Astrocyte (in vitro differentiated cells and primary cell): ENCODE data around the gene OGFOD3. TPM values are rescaled to one million over a fixed set of nuclear protein-coding genes. Genes with fewer than 3 reads are reported as not detected.

ENCODE experiments used
- DNase-seq: peaks from one replicate; pipeline ENCODE4 v3.0.0-alpha.2; 2010; ENCODE audit warnings: low read depth
- FAIRE-seq: peaks from 2 replicates; lab custom pipeline; 2011; peaks lifted over from hg19 to GRCh38; lab: Jason Lieb, UNC
- H2AFZ ChIP-seq: 2 replicates; pipeline ENCODE4 v1.6.0; 2012; ENCODE audit warnings: low read depth, low read length, inconsistent platforms
- H3K27ac ChIP-seq: 2 replicates; pipeline ENCODE4 v1.5.1; 2011; ENCODE audit warnings: low read depth, low read length, inconsistent platforms
- H3K27me3 ChIP-seq: 2 replicates; pipeline ENCODE4 v1.6.0; 2011; ENCODE audit warnings: low read length, inconsistent platforms; ENCODE audit not compliant: insufficient read depth
- H3K36me3 ChIP-seq: 2 replicates; pipeline ENCODE4 v1.5.1; 2011; ENCODE audit warnings: low read length, inconsistent platforms; ENCODE audit not compliant: insufficient read depth
- H3K4me1 ChIP-seq: 2 replicates; pipeline ENCODE4 v1.5.1; 2011; ENCODE audit warnings: low read length, inconsistent platforms; ENCODE audit not compliant: insufficient read depth
- H3K4me2 ChIP-seq: 2 replicates; pipeline ENCODE4 v1.6.0; 2012; ENCODE audit warnings: low read length, inconsistent platforms
- H3K4me3 ChIP-seq: 2 replicates; pipeline ENCODE4 v1.5.1; 2011; ENCODE audit warnings: low read depth, mild to moderate bottlenecking, low read length, inconsistent platforms; ENCODE audit not compliant: insufficient read depth
- H3K79me2 ChIP-seq: 2 replicates; pipeline ENCODE4 v1.6.0; 2012; ENCODE audit warnings: mild to moderate bottlenecking, low read length, inconsistent platforms; ENCODE audit not compliant: insufficient read depth
- H3K9ac ChIP-seq: 2 replicates; pipeline ENCODE4 v1.6.0; 2012; ENCODE audit warnings: mild to moderate bottlenecking, low read length, inconsistent platforms
- H3K9me3 ChIP-seq: 2 replicates; pipeline ENCODE4 v1.5.1; 2012; ENCODE audit warnings: low read depth, mild to moderate bottlenecking, low read length, inconsistent platforms; ENCODE audit not compliant: insufficient read depth
- H4K20me1 ChIP-seq: 2 replicates; pipeline ENCODE4 v1.6.0; 2012; ENCODE audit warnings: low read length, inconsistent platforms; ENCODE audit not compliant: insufficient read depth
- H3K27ac Mint-ChIP-seq: one replicate; pipeline ENCODE4 v1.8.0; 2021; ENCODE audit warnings: mild to moderate bottlenecking, mixed read lengths; ENCODE audit not compliant: unreplicated experiment
- H3K27me3 Mint-ChIP-seq: one replicate; pipeline ENCODE4 v1.8.0; 2021; ENCODE audit warnings: low read depth, mixed read lengths; ENCODE audit not compliant: unreplicated experiment
- H3K36me3 Mint-ChIP-seq: one replicate; pipeline ENCODE4 v1.8.0; 2021; ENCODE audit warnings: low read depth, mixed read lengths; ENCODE audit not compliant: unreplicated experiment
- H3K4me1 Mint-ChIP-seq: one replicate; pipeline ENCODE4 v1.8.0; 2021; ENCODE audit warnings: low read depth, mixed read lengths; ENCODE audit not compliant: unreplicated experiment
- H3K4me3 Mint-ChIP-seq: one replicate; pipeline ENCODE4 v1.8.0; 2021; ENCODE audit warnings: mild to moderate bottlenecking, moderate library complexity, mixed read lengths; ENCODE audit not compliant: unreplicated experiment
- H3K9me3 Mint-ChIP-seq: one replicate; pipeline ENCODE4 v1.8.0; 2021; ENCODE audit warnings: mild to moderate bottlenecking, mixed read lengths; ENCODE audit not compliant: unreplicated experiment
- CTCF ChIP-seq: IDR thresholded peaks from 2 replicates; pipeline ENCODE4 v1.5.1; 2011; ENCODE audit warnings: low read depth, mild to moderate bottlenecking, inconsistent platforms, low read length, moderate library complexity; ENCODE audit not compliant: insufficient read depth
- EZH2 ChIP-seq: IDR thresholded peaks from 2 replicates; pipeline ENCODE4 v1.6.1; 2012; ENCODE audit warnings: mild to moderate bottlenecking, low read length, inconsistent platforms; ENCODE audit not compliant: insufficient read depth
- total RNA-seq: library from RNA; stranded (reverse); gene quantifications from 2 replicates; pipeline ENCODE4 v1.2.1, GENCODE V29; 2021

Gene OGFOD3
- total RNA-seq, 1 donor from 2014 or later = 20.9 TPM

- Histone ChIP-seq H3K79me2 (no peaks in the 10 kb centered on the region), H3K36me3 (no peaks in the 10 kb centered on the region), H4K20me1 (peaks cover 5% of the 10 kb centered on the region), H2AFZ (no peak overlapping the region), H3K9me3 (no peaks in the 10 kb centered on the region), H3K4me3 (no peak overlapping the region), H3K9ac (no peak overlapping the region), H3K4me1 (peaks cover 6% of the 10 kb centered on the region), H3K4me2 (no peak overlapping the region), H3K27ac (no peak overlapping the region), H3K27me3 (no peaks in the 10 kb centered on the region)
- Mint-ChIP-seq H3K36me3 (peaks cover 6% of the 10 kb centered on the region), H3K9me3 (no peaks in the 10 kb centered on the region), H3K4me3 (no peak overlapping the region), H3K27me3 (peaks cover 5% of the 10 kb centered on the region), H3K27ac (no peak overlapping the region), H3K4me1 (peaks cover 3% of the 10 kb centered on the region)
- TF ChIP-seq EZH2 (no peak), CTCF (no peak)
- DNase-seq (no peak), FAIRE-seq (no peak)
These were observed 24.1 kb downstream of the OGFOD3 start for GRCh38 chr17:82394278-82394677.

GRCh38 chr17:82392941-82393340 is 25.4 kb downstream of the OGFOD3 start:
- Histone ChIP-seq H3K4me3 (no peak overlapping the region), H3K36me3 (no peaks in the 10 kb centered on the region), H3K9ac (no peak overlapping the region), H4K20me1 (peaks cover 5% of the 10 kb centered on the region), H3K4me2 (no peak overlapping the region), H3K79me2 (no peaks in the 10 kb centered on the region), H3K27ac (no peak overlapping the region), H3K27me3 (peaks cover under 1% of the 10 kb centered on the region), H3K4me1 (peaks cover 6% of the 10 kb centered on the region), H3K9me3 (no peaks in the 10 kb centered on the region), H2AFZ (no peak overlapping the region)
- DNase-seq (no peak), FAIRE-seq (no peak)
- H3K27ac Mint-ChIP-seq = no peak overlapping the region
- H3K36me3 Mint-ChIP-seq = peaks cover 8% of the 10 kb centered on the region
- H3K4me3 Mint-ChIP-seq = no peak overlapping the region
- H3K27me3 Mint-ChIP-seq = peaks cover 7% of the 10 kb centered on the region
- TF ChIP-seq CTCF (no peak), EZH2 (no peak)
- H3K4me1 Mint-ChIP-seq = peaks cover 3% of the 10 kb centered on the region
- H3K9me3 Mint-ChIP-seq = no peaks in the 10 kb centered on the region

- no peaks in the 10 kb centered on the region for H3K79me2 ChIP-seq
- no peak overlapping the region for H3K4me3 Mint-ChIP-seq
- H3K9ac ChIP-seq = no peak overlapping the region
- H3K27me3 ChIP-seq = peaks cover 4% of the 10 kb centered on the region
- FAIRE-seq (no peak), DNase-seq (no peak)
- H3K27ac ChIP-seq = no peak overlapping the region
- no peak overlapping the region for H3K4me2 ChIP-seq
- H3K4me3 ChIP-seq = no peak overlapping the region
- no peaks in the 10 kb centered on the region for H3K36me3 ChIP-seq
- peaks cover 8% of the 10 kb centered on the region for H3K36me3 Mint-ChIP-seq
- H3K9me3 Mint-ChIP-seq = no peaks in the 10 kb centered on the region
- no peak overlapping the region for H2AFZ ChIP-seq
- peaks cover 6% of the 10 kb centered on the region for H3K4me1 ChIP-seq
- H3K27me3 Mint-ChIP-seq = peaks cover 11% of the 10 kb centered on the region
- peaks cover 3% of the 10 kb centered on the region for H3K4me1 Mint-ChIP-seq
- no peak overlapping the region for H3K27ac Mint-ChIP-seq
- H3K9me3 ChIP-seq = no peaks in the 10 kb centered on the region
- no peak for TF ChIP-seq EZH2
- TF ChIP-seq CTCF = no peak
- peaks cover 9% of the 10 kb centered on the region for H4K20me1 ChIP-seq
These were observed 26.0 kb downstream of the OGFOD3 start for GRCh38 chr17:82392209-82392920.
